GM23338 (cell line): ENCODE results near the gene SELENOV.

Source experiments
- CREB1 ChIP-seq: fragments of 250-450 bp; sonication (Bioruptor Pico); IDR thresholded peaks from 2 replicates; pipeline ENCODE4 v1.5.0; 2020; ENCODE audit warnings: low read depth, mild to moderate bottlenecking, moderate library complexity
- CTCF ChIP-seq, 2 experiments: fragments of 200-600 bp in 1 of 2; sonication (generic) in 1 of 2; conservative IDR thresholded peaks; 2 replicates each; pipeline versions ENCODE4 v1.5.1 to v1.6.1; 2016 to 2017; ENCODE audit warnings: antibody characterized with exemption in 2 of 2, low read depth in 2 of 2, mild to moderate bottlenecking in 2 of 2, moderate library complexity in 1 of 2
- EZH2 ChIP-seq: fragments of 200-600 bp; sonication (generic); IDR thresholded peaks from one replicate; pipeline ENCODE4 v1.8.0; 2017; ENCODE audit warnings: antibody characterized with exemption, mild to moderate bottlenecking, low read depth; ENCODE audit not compliant: unreplicated experiment
- EZH2phosphoT487 ChIP-seq: fragments of 200-600 bp; sonication (generic); IDR thresholded peaks from one replicate; pipeline ENCODE4 v1.8.1; 2018; ENCODE audit warnings: antibody characterized with exemption; ENCODE audit not compliant: unreplicated experiment
- JUNB ChIP-seq: IDR thresholded peaks from one replicate; pipeline ENCODE4 v1.6.1; 2016; ENCODE audit warnings: antibody characterized with exemption; ENCODE audit not compliant: unreplicated experiment
- POLR2AphosphoS5 ChIP-seq: IDR thresholded peaks from 2 replicates; pipeline ENCODE4 v1.6.1; 2016; ENCODE audit warnings: antibody characterized with exemption, low read depth
- REST ChIP-seq: IDR thresholded peaks from one replicate; pipeline ENCODE4 v1.6.1; 2018; ENCODE audit warnings: antibody characterized with exemption; ENCODE audit not compliant: unreplicated experiment
- ZNF462 ChIP-seq: fragments of 250-450 bp; sonication (Bioruptor Pico); IDR thresholded peaks from 2 replicates; pipeline ENCODE4 v1.5.0; 2020; ENCODE audit warnings: mild to moderate bottlenecking, moderate library complexity

DNA sequence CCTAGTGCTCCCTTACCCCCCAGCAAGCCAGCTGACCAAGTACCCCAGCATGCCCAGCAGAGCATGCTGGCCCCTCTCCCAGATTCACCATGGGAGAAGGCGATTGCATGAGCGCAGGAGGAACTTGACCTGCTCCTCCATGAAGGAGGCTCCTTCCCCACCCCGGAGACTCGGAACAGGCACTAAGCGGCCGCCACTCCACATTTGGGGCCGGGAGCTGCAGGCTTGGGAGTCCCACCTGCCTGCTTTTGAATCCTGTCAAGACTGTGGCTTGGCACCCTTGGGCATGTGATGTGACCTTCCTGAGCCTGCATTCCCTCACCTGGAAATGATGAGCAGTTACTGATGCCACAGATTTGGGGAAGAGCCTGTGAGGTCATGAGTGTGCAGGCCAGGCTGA is 47.0 kb upstream of the SELENOV start:
- TF ChIP-seq CTCF (conservative IDR thresholded peaks at IDR 0.05; ENCODE audit: low read depth in 2 of 2) (no peak), EZH2phosphoT487 (no peak), POLR2AphosphoS5 (no peak), EZH2 (no peak), REST (no peak), JUNB (no peak), CREB1 (CRISPR knock-in tag) (no peak), ZNF462 (CRISPR knock-in tag) (no peak)
